Measurements from ENCODE around the gene CNTRL. TPM values are rescaled to one million over a fixed set of nuclear protein-coding genes. Genes with fewer than 3 reads are reported as not detected.

CNTRL gene
- total and polyA plus RNA-seq, 2 of the 8 experiments (the other 6 are each of a cell fraction or from before 2014, with no cell fraction given), result 5.1 to 13.9 TPM

GRCh38 chr9:121218357-121219027, 143.7 kb downstream of the CNTRL start (continued):
- no peak for TF ChIP-seq CHD7 (IDR thresholded peaks at IDR 0.05; ENCODE audit: insufficient replicate concordance, low read length)
- no peak for TF ChIP-seq SP1 (IDR thresholded peaks at IDR 0.05; ENCODE audit: low read depth, low read length)
- no peak for TF ChIP-seq CTBP2 (IDR thresholded peaks at IDR 0.05; ENCODE audit: borderline replicate concordance, insufficient read depth, insufficient read length, low read length)
- no peak for TF ChIP-seq POLR2A (IDR thresholded peaks at IDR 0.05; ENCODE audit: control extremely low read depth in 1 of 2, low read depth in 2 of 2, low read length in 2 of 2)
- no peak for TF ChIP-seq TEAD4 (IDR thresholded peaks at IDR 0.05; ENCODE audit: low read depth, low read length)
- no peak for TF ChIP-seq BCL11A (IDR thresholded peaks at IDR 0.05; ENCODE audit: low read depth in 2 of 2, low read length in 2 of 2)
- TF ChIP-seq HDAC2 (IDR thresholded peaks at IDR 0.05; ENCODE audit: borderline replicate concordance in 1 of 2, low read depth in 2 of 2, low read length in 2 of 2), result no peak
- TF ChIP-seq TAF1 (IDR thresholded peaks at IDR 0.05; ENCODE audit: low read depth, low read length), result no peak
- no peak for TF ChIP-seq SP4 (IDR thresholded peaks at IDR 0.05; ENCODE audit: low read length)
- no peak for TF ChIP-seq SUZ12 (IDR thresholded peaks at IDR 0.05; ENCODE audit: low read length)
- no peak for TF ChIP-seq SIRT6 (IDR thresholded peaks at IDR 0.05; ENCODE audit: low read length)
- TF ChIP-seq MAFK (IDR thresholded peaks at IDR 0.05; ENCODE audit: low read depth, low read length), result no peak
